ENCODE results near the gene CDK5. TPM values are rescaled to one million over a fixed set of nuclear protein-coding genes. Genes with fewer than 3 reads are reported as not detected.

CDK5 gene
- total and polyA plus RNA-seq, 12 donors: 15.4 to 29.8 (median 19.7) TPM

DNA sequence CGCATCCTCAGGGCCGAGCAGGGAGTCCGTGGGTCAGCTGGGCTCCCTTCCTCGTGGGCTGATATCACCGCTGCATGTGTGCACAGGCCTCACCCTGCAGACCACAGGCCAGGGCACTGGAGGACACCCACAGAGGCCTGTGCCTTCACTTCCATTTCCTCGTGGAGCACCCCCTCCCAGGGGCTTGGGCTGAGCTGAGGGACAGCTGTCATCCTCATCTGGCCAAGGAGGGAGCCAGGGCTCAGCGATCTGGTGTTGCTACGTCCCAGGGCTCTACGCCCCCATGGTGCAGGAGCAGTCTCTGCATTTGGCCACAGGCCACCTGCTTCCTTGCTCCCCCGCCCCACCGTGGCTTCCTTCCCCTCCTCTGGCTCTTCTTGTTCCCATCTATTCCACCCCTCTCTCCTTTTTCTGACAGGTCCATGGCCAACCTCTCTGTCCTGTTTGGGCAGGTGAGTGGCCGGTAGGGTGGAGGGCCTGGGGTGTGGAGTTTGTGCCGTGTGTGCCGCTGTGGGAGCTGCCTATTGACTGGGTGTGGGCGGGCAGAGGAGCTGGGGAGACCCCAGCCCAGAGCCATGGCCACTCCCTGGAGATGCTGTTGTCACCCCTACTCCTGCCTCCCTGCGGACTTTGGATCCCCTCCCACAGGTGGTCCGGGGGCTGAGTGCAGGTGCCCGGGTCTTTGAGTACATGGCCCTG is 17.7 kb downstream of the CDK5 start:
- H3K4me1 ChIP-seq (replicated peaks in 1 of 2): peaks cover 13 to 17% of the 10 kb centered on the region in 2 donors
- peak overlapping the region in 2 of 5 donors; percentile 87 to 89 for H3K27ac ChIP-seq
- no peak for DNase-seq
- H3K4me3 ChIP-seq: no peak overlapping the region
- no peaks in the 10 kb centered on the region for H3K27me3 ChIP-seq
- WGBS, 4 donors: 60 to 67% (median 64%) methylated on average over 14 to 18 of the region's 18 CpGs
- no peak for TF ChIP-seq CTCF (IDR thresholded peaks at IDR 0.05)
- TF ChIP-seq POLR2A (IDR thresholded peaks at IDR 0.05): no peak
- intact Hi-C loops (cut with DNase I): no loop called here
- peaks cover 0 to 37% of the 10 kb centered on the region in 2 donors for H3K36me3 ChIP-seq (replicated peaks in 1 of 2)
- no peaks in the 10 kb centered on the region for H3K9me3 ChIP-seq (replicated peaks in 1 of 3)

DNA sequence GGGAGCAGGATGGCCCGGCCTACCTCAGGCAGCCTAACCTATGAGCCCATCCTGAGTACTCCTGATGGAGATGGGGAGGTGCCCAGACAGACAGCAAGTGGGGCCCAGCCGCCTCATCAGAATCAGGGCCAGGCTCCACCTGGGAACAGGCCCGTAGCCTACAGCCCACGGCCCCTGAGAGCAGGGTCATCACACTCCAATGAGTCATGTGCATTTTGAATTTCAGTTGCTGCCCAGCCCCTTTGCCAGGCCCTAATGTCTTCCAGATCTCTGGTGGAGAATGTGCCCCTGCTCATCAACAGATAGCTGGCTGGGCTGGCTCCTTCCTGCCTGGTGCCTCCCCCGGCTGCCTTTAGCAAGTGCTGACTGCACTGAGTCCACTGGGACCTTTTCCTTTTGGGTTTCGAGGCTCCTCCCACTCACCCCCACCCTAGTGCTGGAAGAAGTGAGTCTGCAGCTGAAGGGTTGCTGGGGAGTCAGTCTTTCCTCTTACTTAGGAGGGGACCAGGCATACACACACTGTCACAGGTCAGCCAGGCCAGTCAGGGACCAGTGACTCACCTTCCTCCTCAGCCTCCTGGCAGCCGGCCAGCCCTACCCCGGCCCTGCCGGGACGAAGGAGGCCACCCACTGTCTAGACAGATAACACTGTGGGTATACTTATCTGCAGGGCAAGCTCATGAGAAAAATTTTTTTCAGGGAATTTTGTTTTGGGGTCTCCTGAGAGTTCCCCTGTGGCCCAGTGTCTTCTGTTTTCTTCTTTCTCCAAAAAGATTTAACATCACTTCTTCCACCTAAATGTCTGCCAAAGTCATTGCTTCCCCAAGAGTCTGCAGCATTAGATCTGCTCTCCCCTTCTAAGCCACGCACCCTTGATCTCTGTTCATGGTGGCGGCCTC is 18.5 kb downstream of the CDK5 start:
- intact Hi-C loops (cut with DNase I): no loop called here
- no peaks in the 10 kb centered on the region for H3K9me3 ChIP-seq (replicated peaks in 1 of 3)
- H3K36me3 ChIP-seq (replicated peaks in 1 of 2): peaks cover 0 to 39% of the 10 kb centered on the region in 2 donors
- WGBS, 4 donors: 15 to 30% (median 22%) methylated on average over 8 to 12 of the region's 12 CpGs
- peak overlapping the region in 4 of 5 donors; percentile 62 to 89 (median 79) for H3K27ac ChIP-seq
- peak in 1 of 2 donors; percentile 75 for TF ChIP-seq POLR2A (IDR thresholded peaks at IDR 0.05)
- TF ChIP-seq CTCF (IDR thresholded peaks at IDR 0.05): no peak
- H3K27me3 ChIP-seq: no peaks in the 10 kb centered on the region
- DNase-seq: peak; percentile 91 to 97 (median 95)
- H3K4me3 ChIP-seq: no peak overlapping the region
- peaks cover 13 to 17% of the 10 kb centered on the region in 2 donors for H3K4me1 ChIP-seq (replicated peaks in 1 of 2)

- no peak for DNase-seq
- 91 to 94% (median 93%) methylated on average over 9 to 17 of the region's 17 CpGs for WGBS, 4 donors
- peaks cover 13 to 17% of the 10 kb centered on the region in 2 donors for H3K4me1 ChIP-seq (replicated peaks in 1 of 2)
- no peaks in the 10 kb centered on the region for H3K9me3 ChIP-seq (replicated peaks in 1 of 3)
- no peaks in the 10 kb centered on the region for H3K27me3 ChIP-seq
- H3K36me3 ChIP-seq (replicated peaks in 1 of 2): peaks cover 0 to 34% of the 10 kb centered on the region in 2 donors
- intact Hi-C loops (cut with DNase I): no loop called here
- no peak overlapping the region for H3K4me3 ChIP-seq
- no peak overlapping the region for H3K27ac ChIP-seq
- TF ChIP-seq POLR2A (IDR thresholded peaks at IDR 0.05) (no peak), CTCF (IDR thresholded peaks at IDR 0.05) (no peak)
Measured at GRCh38 chr7:151035902-151036301, 21.8 kb downstream of the CDK5 start.

- Histone ChIP-seq H3K9me3 (replicated peaks in 1 of 3) (no peaks in the 10 kb centered on the region), H3K27ac (no peak overlapping the region), H3K4me3 (no peak overlapping the region), H3K4me1 (replicated peaks in 1 of 2) (peaks cover 13 to 17% of the 10 kb centered on the region in 2 donors), H3K27me3 (no peaks in the 10 kb centered on the region), H3K36me3 (replicated peaks in 1 of 2) (peaks cover 0 to 34% of the 10 kb centered on the region in 2 donors)
- TF ChIP-seq POLR2A (IDR thresholded peaks at IDR 0.05) (no peak), CTCF (IDR thresholded peaks at IDR 0.05) (no peak)
- no peak for DNase-seq
- WGBS, 4 donors: 79 to 89% (median 87%) methylated on average over 8 to 21 of the region's 21 CpGs
- intact Hi-C loops (cut with DNase I): no loop called here
Measured at GRCh38 chr7:151035026-151035717, 22.5 kb downstream of the CDK5 start.

Data from adrenal gland (tissue), 12 donors.